NCI-H524 (cell line): ENCODE results near the gene TSPAN19.
"Not testable (repeated sequence)": the region's sequence is repeated elsewhere in the genome, so short reads cannot be mapped to it uniquely, and the experiment has no call there.

Experiments used
- DNase-seq, 2 experiments: peaks; one replicate each; lab custom pipeline; 2025; lab: John Stamatoyannopoulos, UW

TSPAN19 gene

DNA sequence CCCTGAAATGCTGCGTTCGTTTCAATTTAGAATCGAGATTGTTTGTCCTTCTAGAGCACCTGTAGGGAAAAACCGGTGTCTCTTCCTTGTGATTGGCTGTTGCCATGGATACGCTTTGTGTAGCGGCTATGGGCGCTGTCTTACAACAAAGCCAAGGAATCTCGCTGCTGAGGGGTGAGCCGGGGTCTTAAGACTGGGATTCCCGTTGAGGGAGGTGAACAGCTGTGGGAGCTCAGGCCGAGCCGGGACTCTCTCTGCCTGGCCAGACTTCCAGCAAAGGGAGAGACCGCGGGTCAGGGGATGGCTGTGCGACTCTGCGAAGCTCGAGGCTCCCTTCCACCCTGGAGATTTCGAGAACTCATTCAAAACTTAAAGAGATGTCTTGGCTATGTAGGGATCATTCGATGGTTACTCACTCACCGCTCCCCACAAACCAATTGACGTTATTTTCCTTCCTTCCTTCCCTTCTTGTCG, at the start of gene TSPAN19, which contains the start of gene LRRIQ1:
TSS of gene TSPAN19 (minus strand) at position 44 of the 474 bp plus-strand sequence. CDS start 6,331 bp downstream, outside the sequence.
TSS of gene LRRIQ1 (plus strand) at position 118 of the 474 bp plus-strand sequence. CDS start 1,826 bp downstream, outside the sequence.
- DNase-seq = peak; percentile 86 to 97

DNA sequence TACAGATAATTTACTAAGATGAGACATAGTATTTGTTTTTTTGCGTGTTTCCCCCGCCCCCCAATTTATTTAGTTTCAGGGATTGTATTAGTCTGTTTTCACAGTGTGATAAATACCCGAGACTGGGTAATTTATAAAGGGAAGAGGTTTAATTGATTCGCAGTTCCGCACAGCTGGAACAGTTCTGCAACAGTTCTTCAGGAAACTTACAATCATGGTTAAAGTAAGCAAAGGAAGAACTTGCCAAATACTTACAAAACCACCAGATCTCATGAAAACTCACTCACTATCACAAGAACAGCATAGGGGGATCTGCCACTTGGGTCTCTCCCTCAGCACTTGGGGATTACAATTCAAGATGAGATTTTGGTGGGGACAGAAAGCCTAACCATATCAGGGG, 49.0 kb upstream of the TSPAN19 start:
- DNase-seq = no peak

- DNase-seq = peak; percentile 9 to 69
Observed at GRCh38 chr12:85076688-85077430, 40.8 kb upstream of the TSPAN19 start.

- no peak for DNase-seq
Observed at GRCh38 chr12:85072826-85073225, 36.7 kb upstream of the TSPAN19 start.

- DNase-seq = peak; percentile 58 to 92
Observed at GRCh38 chr12:85065837-85066482, 29.9 kb upstream of the TSPAN19 start.

DNA sequence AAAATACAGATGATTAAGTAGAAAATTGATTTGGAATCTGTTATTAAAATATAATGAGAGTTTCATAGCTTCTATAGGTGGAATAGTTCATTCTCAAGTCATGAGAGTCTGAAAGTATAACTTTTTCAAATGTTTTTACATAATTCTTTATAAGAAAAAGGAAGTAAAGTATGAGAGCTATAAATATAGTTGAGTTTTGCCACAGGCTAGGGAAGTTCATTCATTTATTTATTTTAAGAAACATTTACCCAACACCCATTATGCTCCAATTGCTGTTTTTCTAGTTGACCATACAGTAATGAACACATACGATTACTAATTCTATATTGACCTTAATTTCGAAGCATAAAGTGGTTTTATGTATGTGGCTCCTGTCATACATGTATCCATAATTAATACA, 24.8 kb upstream of the TSPAN19 start:
- no peak for DNase-seq

DNA sequence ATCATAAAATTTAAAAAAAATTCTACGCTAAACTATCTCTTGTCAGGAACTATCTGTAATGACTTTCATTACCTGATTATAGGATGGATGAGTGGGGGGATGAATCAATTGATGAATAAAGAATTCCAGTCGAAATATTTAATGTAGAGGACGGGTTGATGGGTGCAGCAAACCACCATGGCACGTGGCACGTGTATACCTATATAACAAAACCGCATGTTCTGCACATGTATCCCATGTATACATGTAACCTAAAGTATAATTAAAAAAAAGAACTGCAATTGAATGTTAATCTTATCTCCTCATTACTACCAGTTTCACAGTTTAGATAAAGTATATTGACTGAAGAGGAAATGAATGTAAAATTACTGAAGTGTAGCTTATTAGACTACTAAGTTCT, 23.5 kb upstream of the TSPAN19 start:
- no peak for DNase-seq

DNA sequence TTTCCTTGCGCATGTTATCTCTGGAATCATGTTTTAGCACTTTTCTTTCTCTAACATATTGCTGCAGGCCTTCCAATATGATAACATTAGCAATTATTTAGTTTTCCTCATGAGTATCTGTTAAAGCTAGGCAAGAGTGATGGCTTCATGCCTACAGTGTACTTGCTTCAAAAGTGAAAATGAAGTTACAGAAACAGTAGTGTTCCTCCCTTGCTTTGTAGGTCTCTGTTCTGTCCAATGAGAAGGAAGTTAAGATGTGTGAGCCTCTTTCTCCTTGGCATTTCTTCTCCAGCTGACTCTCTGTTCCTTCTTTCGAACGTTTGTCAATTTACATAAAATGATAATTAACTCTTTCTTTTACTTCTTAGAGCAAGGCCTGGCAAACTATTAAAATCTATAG, 22.3 kb upstream of the TSPAN19 start:
- no peak for DNase-seq

GRCh38 chr12:85057370-85057963, 21.4 kb upstream of the TSPAN19 start:
- peak; percentile 8 to 45 for DNase-seq

GRCh38 chr12:85043829-85044228, 7.8 kb upstream of the TSPAN19 start:
- DNase-seq = no peak

GRCh38 chr12:85041395-85041794, 5.3 kb upstream of the TSPAN19 start:
- DNase-seq = no peak

- peak in 1 of 2 experiments; percentile 15 for DNase-seq
Observed at GRCh38 chr12:85036733-85037132, 656 bp upstream of the TSPAN19 start.

DNA sequence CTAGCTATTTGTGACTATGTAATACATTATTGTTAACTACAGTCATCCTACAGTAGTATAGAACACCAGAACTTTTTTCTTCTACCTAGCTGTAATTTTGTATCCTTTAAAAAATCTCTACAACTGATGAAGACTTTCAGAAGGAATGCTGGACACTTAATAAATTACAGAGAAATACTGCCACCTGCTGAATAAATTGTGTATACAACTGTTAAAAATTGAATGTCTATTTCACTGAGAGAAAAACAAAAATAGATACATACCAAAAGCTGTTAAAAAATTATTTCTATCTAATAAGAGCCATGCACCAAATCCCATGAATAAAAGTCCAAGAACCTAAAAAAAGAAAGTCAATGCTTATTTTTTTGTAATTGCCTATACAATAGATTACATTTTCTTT, 6.6 kb downstream of the TSPAN19 start:
- DNase-seq = peak in 1 of 2 experiments; percentile 43

GRCh38 chr12:85018098-85018497, 18.0 kb downstream of the TSPAN19 start:
- no peak for DNase-seq

DNA sequence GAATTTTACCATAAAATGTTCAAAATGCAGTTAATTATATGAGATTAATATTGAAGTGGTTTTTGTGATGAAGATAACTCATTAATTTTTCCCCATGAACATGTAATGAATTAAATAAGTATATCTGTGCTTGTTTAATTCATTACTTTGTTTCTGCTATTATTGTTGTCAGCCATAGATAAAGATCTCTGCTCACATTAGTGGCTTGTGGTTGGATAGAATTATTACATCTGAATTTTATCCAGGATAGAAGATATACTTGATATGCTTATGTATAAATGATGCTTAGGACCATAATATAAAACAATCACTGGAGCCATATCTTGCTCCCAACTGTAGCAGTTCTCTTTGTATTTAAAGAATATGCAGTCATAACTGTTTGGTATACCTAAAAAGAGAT, 18.5 kb downstream of the TSPAN19 start:
- no peak for DNase-seq

GRCh38 chr12:85017133-85017532, 18.9 kb downstream of the TSPAN19 start:
- no peak for DNase-seq

- DNase-seq = no peak
Observed at GRCh38 chr12:85016413-85016812, 19.7 kb downstream of the TSPAN19 start.

- no peak for DNase-seq
Observed at GRCh38 chr12:85007836-85008235, 28.2 kb downstream of the TSPAN19 start.

DNA sequence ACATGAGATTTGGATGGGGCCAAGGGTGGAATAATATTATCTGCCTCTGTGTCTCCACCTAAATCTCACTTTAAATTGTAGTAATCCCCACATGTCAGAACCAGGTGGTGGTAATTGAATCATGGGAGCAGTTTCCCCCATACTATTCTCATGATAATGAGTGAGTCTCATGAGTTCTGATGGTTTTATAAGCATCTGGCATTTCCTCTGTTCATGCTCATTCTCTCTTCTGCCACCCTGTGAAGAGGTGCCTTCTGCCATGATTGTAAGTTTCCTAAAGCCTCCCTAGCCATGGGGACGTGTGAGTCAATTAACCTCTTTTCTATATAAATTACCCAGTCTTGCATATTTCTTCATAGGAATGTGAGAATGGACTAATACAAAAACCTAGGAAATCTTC, 29.9 kb downstream of the TSPAN19 start:
- DNase-seq = peak; percentile 54 to 89

DNA sequence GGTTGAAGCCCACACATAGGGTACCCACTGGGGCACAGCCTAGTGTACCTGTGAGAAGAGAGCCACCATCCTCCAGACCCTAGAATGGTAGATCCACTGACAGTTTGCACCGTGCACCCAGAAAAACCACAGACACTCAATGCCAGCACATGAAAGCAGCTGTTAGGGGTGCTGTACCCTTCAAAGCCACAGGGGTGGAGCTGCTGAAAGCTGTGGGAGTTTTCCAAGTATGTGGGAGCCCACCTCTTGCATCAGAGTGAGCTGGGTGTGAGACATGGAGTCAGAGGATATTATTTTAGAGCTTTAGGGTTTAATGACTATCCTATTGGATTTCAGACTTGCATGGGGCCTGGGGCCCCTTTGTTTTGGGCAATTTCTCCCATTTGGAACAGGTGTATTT, 30.5 kb downstream of the TSPAN19 start:
- no peak for DNase-seq

DNA sequence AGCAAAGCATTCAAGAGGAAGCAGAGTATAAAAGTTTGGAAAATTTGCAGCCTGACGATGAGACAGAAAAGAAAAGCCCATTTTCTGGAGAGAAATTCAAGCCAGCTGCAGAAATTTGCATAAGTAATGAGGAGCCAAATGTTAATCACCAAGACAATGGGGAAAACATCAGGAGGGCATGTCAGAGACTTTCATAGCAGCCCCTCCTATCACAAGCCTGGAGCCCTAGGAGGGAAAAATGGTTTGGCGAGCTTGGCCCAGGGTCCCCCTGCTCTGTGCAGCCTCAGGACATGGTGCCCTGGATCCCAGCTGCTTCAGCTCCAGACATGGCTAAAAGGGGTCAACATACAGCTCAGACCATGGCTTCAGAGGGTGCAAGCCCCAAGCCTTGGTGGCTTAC, 31.0 kb downstream of the TSPAN19 start:
- not testable (repeated sequence) for DNase-seq

GRCh38 chr12:85004204-85004603, 31.9 kb downstream of the TSPAN19 start:
- peak; percentile 79 to 91 for DNase-seq

- DNase-seq = no peak
Observed at GRCh38 chr12:85002778-85003296, 33.2 kb downstream of the TSPAN19 start.
